Central memory CD4-positive, alpha-beta T cell (primary cell): ENCODE measurements around the gene PGGT1B.
"Not testable (repeated sequence)": the region's sequence is repeated elsewhere in the genome, so short reads cannot be mapped to it uniquely, and the experiment has no call there.

Source experiments
- DNase-seq: peaks from one replicate; pipeline ENCODE4 v3.0.0; 2022

Gene PGGT1B

DNA sequence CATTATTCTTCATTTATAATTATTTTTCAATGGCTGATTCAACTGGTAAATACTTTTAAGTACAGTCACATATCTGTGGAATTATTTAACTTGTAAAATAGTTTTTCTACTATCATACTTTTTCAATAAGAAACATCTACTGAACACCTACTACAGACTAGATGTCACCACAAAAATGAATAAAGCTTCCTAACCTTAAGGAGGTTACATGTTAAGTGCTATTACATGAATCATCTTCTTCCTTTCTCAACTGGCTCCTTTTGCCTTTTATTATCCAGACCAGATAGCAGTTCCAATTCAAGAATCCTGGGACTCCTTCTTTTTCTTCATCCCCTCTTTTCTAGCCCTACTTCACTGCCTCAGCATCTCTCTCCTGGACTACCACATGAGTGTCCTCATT lies 4.7 kb downstream of the PGGT1B start:
- DNase-seq = no peak

DNA sequence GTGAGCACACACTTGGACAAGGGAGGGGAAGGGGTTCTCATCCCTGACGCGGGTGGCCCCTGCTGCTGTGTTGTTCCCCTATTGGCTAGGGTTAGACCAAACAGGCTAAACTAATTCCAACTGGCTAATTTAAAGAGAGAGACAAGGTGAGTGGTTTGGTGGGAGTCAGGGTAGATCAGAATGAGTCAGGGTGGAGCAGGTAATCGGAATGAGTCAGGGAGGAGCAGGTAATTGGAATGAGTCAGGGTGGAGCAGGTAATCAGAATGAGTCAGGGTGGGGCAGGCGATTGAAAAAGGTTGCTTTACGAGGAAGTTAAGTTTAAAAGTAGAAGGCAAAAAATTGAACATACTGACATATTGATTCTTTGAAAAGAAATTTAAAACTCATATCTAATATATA lies 13.3 kb downstream of the PGGT1B start:
- not testable (repeated sequence) for DNase-seq

DNA sequence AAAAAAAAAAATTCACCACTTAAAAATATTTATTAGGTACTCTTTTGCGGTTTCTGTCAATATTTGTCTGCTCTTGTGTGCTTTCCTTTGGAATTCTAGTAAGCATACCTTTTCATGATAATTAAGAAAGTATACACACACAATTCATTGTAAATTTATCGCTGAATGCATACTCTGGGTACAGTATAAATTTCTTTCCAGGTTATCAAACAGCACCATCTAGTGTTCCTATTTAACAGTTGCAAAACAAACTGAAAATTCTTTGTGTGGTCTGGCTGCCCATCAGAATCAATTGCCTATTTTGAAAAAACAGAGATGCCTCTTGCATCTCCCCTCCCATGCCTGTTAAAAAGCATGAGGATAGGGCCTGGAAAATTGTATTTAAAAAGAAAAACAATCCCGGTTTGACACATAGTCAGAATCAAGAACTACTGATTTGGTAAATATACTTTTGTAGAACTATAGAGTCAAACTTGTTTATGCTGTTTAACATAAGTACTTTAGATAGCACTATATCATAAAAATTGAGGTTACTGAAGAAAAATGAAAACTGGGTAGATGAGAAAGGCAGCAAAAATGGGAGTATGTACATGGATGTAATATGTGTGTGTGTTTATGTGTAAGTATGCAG lies 16.2 kb downstream of the PGGT1B start:
- peak; percentile 17 for DNase-seq

DNA sequence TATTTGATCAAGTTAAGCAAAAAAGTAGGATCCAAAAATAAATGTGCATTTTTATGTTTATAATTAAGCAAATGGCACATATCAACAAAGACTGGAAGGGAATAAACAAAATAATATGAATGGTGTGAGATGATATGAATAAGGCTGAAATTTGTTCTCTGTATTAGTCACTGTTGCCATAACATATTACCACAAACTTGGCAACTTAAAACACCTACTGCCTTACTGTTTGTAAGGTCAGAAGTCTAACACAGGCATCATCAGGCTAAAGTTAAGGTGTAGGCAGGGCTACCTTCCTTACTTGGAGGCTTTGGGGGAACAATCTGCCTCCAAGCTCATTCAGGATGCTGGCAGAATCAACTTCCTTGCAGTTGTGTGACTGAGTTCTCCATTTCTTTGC lies 19.3 kb downstream of the PGGT1B start:
- no peak for DNase-seq

DNA sequence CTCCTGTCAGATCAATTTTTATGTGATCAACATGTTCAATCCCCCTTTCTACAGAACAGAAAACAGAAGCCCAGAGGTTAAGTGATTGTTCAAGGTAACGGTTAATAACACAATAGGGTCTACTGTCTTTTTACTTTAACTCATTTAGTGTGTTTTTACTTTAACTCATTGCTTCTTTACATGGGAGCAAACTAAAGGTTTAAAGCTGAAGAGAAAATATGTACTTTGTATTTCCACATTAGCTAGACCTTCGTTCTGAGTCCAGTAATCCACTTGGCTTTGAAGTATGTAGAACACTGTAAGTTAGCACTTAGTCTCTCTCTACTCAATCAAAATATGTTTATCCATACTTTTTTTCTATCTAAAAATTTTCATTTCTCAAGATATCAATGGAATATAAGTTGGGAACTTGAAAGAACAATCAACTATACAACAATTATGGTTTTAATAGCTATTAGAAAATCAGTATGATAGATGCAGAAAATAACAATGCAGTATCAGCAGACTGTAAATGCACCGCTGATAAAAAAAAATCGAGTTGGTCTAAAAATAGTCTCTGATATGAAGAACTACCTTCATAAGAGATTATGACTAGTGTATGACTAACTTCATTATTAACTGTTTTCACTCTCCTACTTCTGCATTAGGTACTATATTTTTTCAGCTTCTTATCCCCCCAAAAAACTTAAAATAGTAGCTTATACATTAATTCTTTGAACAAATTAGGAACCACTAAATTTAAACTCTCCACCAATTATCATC lies 20.6 kb downstream of the PGGT1B start:
- no peak for DNase-seq

DNA sequence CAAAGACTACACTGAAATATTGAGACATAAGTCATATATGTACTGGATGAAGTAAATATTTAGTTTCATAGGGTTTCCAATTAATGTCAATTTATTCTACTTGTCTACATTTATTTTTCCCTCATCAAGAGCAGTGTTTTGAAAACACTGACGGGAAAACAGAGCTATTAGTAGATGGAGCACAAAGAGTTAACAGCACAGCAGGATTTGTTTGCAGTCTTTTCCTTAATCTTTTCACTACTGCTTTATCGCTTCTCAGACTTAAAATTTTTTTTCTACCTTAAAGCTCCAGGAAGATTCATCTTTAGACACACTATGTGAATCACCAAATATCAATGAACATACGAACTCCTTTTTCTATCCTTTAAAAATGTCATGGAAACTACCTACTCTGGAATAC lies 25.6 kb downstream of the PGGT1B start:
- DNase-seq = no peak

DNA sequence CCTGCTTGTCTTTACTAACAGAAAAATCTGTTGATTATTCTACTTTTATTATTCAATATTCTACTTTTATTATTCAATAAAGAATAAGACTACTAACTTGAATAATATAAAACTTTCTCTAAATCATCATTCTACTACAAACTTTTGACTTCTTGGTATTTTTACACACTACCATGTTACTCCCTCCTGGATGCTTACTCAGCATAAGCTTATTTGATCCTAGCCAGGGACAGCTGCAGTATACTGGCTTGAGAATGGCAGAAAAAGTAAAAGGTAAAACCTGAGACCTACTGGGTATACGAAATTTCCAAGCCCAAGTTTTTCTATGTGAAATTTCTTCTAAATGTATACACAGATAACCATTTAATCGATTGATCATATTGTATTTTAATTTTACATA lies 26.1 kb downstream of the PGGT1B start:
- DNase-seq = no peak

DNA sequence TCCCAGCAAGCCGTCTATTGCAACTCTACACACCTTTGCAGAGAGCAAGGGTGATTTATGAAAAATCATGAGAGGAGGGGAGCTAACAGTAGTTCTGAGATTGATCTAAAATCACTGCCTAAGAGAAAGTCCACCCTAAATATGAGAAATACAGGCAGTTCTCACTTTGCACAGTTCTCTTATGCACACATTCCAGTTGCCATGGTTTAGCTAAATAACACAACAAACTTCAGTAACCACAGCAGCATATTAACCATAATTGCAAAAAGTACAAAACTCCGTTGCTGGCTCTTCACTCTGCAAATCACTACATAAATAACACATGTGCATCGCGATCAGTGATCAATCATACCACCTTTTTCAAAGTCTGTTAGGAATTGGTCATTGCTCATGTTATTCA lies 31.1 kb downstream of the PGGT1B start:
- no peak for DNase-seq

DNA sequence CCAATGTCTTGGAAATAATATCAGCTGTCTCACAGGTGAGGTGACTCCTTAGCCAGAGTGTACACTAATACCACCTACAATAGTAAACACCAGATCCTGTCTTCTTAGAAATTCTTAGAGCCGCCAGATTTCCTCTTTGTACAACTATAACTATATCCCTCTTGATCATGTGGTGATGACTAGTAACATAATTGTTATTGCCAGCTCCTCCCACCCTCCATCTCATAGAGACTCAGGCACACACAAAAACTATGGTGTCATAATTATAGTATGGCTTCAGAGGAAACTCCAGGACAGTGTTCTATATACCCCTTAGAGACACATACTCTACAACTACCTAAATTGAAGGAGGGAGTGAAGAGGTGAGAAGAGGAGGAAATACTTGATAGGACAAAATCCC lies 33.1 kb downstream of the PGGT1B start:
- no peak for DNase-seq

DNA sequence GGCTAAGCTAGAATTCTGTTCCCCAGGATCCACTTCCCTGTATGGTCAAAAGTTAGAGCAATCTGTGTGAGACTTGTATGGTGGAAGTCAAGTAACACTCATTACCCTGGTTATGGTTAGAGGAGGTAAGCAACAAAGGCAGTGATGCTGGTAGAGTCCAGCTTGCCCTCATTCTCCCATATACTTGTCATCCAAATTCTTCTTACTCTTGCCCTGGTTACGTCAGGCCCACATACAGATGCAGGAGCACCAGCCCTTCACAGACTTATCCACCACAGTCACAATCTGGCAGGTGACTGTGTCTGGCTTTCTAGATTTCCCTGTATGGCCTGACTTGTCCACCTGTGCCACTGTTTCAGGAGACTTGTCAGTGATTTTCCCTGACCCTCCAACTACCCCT lies 35.4 kb downstream of the PGGT1B start:
- DNase-seq = no peak

DNA sequence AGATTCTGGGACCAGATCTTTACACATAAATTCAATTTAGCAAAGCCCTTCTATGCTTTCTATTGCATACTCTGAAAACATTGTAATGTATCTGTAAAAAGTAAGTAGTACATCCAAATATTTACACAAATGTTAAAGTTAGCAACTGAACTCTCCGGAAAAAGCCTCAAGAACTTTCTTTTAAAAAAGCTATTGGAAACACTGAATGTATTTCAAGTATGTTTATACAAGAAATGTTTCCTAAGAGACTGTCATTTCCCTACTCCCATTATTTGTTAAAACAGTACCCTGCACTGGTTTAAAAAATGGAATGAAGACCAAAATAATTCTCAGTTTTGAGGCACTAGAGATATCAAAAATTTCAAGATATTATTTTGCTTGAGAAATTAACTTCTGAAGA lies 48.1 kb downstream of the PGGT1B start:
- DNase-seq = no peak

DNA sequence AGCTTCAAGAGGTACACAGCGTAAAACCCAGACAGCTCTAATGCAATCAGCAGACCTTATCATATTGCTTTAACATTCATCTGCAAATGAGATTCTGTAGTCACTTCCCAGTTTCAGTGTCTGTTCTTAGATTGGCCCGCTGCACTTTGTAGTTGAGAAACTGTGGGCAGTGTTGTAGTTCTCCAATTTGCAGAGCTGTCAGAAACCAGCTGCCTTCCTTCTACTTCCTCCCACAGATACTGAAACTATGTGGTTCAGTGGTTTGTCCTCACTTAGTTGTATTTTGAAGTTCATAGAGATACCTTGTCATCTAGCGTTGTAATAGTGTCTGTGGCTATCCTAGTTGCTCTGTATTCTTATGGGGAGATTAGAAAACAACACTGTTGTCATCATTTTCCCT lies 53.4 kb downstream of the PGGT1B start:
- DNase-seq = peak; percentile 34

DNA sequence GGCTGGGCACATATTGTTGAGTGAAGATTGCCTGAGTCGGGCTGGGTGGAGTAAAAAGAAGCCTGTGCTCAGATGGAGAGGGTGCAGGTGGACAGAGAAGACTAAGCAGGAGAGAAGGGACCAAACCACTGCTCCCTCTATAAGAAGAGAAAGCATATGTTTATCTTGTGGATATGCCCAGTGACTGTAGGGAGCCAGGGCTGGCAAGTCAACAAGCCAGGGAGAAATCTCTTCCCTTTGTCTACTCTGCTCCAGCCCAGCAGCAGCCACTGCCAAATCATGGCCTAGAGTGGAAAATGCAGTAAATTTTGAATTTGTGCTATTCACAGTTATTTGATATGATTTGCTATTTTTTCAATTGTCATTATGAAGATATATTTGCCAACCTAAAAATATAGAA lies 59.7 kb downstream of the PGGT1B start:
- DNase-seq = no peak

DNA sequence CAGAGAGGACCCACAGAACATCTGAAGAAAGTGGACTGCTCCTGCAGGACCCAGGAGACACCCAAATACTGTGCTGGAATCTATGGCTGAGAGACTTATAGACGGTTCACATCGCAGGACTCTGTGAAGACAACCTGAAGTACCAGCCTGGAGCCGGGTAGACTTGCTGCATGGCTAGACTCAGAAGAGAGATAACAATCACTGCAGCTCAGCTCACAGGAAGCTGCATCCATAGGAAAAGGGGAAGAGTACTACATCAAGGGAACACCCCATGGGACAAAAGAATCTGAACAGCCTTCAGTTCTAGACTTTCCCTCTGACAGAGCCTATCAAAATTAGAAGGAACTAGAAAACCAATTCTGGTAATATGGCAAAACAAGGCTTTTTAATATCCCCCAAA lies 66.5 kb downstream of the PGGT1B start:
- no peak for DNase-seq

DNA sequence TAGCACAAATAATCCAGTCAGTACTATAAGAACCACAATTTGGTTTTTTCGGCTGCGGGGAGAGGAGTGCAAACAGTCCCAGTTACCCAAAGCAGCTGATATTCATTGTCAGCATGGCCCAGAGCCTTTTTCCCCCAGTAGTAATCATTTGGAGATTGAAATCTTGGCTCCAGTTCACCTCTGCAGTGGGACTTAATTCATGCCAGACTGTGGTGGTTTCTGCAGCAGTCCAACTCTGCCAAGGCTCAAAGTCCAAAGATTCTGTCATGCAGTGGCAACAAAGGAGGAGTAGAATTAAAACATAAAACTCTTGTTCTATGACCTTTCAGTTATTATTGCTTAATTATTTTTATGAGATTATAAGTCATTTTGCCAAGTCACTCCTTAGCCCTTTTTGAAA lies 68.0 kb downstream of the PGGT1B start:
- DNase-seq = no peak

DNA sequence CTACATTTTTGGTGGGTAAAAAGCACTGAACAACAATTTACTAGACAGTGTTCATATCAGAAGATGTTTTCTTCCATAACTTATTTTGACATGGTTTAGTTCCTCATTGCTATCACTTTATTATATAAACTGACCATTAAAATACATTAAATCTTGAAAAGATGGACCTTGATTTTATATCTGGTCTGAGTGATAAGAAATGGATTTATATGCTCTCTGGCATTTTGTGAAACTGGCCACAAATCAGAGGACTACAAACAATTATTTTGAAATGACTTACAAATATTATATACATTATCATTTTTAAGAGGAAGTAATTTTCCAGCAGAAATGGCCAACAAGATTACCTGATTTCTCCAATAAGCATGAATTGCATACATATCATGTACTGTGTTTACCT lies 69.4 kb downstream of the PGGT1B start:
- DNase-seq = no peak

DNA sequence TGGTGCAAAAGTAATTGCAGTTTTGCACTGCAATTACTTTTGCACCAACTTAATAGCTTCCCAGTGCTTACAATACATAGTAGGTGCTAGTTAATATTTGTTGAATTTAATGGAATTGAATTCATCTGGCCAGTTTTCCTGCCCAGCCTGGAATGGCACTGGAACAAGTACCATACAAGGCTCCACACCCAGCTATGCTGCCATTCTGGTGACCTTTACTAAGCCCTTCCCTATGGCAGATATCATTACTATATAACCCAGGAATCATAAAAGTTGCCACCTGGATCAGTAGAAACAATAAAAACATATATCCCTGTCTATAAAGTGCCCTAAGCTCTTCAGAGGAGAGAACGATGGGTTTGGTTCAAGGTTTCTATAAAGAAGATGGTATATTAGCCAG lies 70.6 kb downstream of the PGGT1B start:
- DNase-seq = no peak

DNA sequence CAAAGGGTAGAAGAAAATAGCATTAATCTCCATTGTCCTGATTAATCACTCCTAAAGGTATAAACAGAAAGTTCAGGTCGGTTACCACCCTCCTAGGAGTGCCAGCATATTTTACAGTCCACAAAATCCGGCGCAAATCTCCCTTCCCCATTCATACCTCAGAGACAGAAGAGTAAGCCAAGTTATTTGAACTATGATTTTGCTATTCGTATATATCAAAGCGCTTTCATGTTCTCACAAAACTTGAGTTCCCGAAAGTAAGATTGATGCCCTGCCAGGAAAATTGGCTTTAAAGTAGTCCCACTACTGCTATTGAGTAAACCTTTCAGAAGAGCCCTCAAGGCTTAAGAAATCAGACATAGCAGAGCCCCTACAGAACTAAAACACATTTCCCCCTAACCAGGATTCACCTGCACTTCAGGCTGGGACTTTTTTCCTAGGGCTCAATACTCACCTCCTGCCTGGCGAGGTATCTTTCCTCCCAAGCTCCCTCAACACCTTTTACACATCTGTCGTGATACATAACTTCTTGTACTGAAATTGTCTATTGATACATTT lies 71.1 kb downstream of the PGGT1B start:
- no peak for DNase-seq

DNA sequence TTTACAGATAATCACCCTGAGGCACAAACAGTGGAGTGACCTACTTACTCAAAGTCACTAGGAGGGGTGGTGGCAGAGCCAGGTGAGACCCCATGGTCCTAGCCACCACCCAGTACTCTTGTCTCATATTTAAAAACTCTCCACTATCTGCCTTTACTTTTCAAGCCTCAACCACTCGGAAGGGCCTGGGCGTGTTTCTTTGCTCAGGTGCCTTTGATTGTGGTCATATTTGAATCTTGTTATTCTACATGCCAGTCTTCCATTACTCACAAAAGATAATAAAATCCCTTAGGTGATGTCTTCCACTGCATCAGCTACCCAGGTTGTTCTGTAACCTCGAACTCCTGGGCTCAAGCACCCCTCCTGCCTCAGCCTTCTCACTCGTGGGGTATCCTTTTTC lies 72.3 kb downstream of the PGGT1B start:
- DNase-seq = no peak

DNA sequence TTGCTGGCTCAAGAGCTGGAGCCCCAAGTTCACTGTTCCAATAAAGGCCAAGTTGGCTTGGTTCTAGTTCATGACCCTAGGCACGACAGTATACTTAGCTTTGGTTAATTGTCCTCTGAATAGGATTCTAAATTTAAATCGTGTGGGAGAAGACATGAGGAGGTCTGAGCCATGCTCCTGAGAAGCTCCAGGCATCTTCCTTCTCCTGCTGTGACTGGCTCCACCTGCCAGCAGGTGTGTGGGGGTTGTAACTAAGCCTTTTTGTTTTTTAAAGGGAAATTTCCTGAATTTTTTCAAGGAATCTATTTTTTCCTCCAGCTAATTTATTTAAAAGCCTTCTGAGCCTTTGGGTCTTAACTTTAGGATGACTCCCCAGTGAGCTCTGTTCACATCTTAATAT lies 72.8 kb downstream of the PGGT1B start:
- no peak for DNase-seq

DNA sequence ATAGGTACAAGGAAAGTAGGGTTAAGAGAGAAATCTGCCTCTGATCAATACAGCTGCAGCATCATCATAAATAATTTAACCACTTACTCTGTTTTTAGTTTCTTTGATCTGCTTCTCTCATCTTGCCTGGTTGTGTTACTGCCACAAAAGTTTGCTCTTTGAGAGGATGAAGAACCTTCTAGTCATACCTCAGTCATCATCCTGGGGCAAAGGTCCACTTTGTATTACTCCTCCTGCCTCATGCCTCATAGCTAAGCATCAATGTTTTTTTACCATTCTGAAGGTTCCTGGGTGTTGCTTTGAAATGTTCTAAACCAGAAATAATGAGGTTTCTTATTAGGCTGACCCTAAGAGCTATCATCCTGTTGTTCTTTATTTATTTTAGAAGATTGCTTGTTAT lies 75.9 kb downstream of the PGGT1B start:
- DNase-seq = no peak

DNA sequence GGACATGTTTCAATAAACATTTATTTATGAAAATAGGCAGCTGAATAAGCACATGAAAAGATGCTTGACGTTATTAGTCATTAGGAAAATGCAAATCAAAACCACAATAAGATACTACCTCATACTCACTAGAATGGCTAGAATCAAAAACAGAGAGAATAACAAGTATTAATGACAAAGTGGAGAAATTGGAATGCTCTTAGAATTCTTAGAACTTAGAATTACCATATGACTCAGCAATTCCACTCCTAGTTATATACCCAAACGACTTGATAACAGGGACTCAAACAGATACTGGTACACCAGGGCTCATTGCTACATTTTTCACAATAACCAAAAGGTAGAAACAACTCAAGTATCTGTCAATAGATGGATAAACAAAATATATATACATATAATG lies 77.9 kb downstream of the PGGT1B start:
- no peak for DNase-seq

DNA sequence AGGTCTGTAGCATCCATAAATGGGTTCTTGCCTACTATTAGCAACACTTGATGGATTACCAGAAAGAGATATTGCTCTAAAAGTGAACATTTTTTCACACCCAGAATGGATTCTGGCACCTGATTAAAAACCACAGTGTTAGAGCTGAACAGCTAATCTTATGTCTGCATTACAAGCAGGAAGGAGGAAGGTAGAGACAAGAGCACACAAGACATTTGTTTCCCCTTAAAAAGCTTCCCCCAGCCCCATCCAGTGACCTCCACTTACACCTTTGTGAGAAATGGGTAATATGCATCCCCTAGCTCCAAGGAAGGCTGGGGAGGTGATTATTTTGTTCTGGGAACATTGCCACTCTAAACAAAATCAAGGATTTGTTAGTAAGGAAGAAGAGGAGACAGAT lies 80.9 kb downstream of the PGGT1B start:
- DNase-seq = no peak

DNA sequence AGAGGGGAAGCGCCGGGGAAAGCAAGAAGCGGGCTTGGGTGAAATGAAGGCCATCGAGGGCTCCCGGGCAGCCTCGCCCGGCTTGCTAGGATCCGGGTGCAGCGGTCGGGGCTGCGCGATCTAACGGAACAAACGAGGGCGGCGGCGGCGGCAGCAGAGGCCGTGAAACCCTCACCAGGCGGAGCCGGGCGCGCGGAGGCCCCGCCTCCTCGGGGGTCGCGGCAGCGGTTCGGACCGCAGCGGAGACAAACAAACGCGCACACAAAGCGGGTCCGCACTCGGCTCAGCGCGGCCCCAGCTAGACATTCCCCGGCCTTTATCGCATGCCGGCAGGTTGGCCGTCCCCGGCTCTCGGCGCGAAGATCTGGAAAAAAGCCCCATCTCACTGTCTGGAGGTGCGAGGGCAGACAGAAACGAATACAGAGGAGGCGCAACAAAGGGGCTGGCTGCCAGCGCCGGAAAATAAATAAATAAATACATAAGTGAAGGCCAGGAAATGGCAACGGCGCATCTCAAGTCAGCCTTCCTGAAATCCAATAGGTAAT lies 82.4 kb downstream of the PGGT1B start:
- peak; percentile 9 for DNase-seq
